GM12874 (cell line): ENCODE data around the gene PIGP.

Experiments used
- TF ChIP-seq, protein P1 (sequence below): IDR thresholded peaks from 2 replicates; pipeline ENCODE4 v1.5.1; 2011; ENCODE audit warnings: low read depth, mild to moderate bottlenecking, control low read depth, low read length, moderate library complexity; ENCODE audit not compliant: insufficient read depth

PIGP gene

GRCh38 chr21:37072988-37073416 is at the start of gene PIGP, which contains the start of gene TTC3:
Gene PIGP (minus strand): TSS chr21:37073071. CDS start chr21:37072515, 556 bp downstream.
Gene TTC3 (plus strand): TSS chr21:37073254. CDS start chr21:37087258, 14,004 bp downstream.
- TF ChIP-seq, protein P1, sequence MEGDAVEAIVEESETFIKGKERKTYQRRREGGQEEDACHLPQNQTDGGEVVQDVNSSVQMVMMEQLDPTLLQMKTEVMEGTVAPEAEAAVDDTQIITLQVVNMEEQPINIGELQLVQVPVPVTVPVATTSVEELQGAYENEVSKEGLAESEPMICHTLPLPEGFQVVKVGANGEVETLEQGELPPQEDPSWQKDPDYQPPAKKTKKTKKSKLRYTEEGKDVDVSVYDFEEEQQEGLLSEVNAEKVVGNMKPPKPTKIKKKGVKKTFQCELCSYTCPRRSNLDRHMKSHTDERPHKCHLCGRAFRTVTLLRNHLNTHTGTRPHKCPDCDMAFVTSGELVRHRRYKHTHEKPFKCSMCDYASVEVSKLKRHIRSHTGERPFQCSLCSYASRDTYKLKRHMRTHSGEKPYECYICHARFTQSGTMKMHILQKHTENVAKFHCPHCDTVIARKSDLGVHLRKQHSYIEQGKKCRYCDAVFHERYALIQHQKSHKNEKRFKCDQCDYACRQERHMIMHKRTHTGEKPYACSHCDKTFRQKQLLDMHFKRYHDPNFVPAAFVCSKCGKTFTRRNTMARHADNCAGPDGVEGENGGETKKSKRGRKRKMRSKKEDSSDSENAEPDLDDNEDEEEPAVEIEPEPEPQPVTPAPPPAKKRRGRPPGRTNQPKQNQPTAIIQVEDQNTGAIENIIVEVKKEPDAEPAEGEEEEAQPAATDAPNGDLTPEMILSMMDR: no peak

- TF ChIP-seq, protein P1: no peak
Observed at GRCh38 chr21:37119421-37120218, 46.7 kb upstream of the PIGP start.

DNA sequence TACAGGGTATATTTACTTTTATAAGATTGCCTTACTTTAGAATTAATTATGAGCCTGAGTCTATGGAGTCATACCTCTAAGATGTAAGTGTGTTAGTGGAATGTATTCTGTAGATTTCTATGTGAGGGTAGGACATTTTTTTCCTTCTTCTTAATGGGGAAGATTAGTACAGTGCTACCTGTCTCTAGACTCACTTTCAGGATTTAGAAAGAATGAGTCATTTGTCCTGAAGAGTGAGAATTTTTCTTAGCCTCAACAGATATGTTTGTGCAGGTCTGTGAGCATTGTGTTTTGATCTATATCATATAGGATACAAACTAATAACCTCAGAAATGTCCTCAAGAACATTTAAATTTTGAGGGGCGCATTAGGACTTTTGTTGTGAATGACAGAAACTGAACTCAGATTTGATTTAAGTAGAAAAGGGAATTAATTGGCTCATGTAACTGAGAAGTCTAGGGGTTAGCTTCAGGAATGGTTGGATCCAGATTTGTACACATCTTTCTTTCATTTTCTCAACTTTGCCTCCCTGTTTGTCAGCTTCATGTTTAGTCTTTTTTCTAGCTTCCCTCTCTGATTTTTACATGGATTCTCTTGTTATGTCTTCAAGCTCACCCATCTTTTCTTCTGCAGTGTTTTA is 45.4 kb upstream of the PIGP start:
- TF ChIP-seq, protein P1: no peak

GRCh38 chr21:37117204-37117603 is 44.3 kb upstream of the PIGP start:
- TF ChIP-seq, protein P1: no peak

DNA sequence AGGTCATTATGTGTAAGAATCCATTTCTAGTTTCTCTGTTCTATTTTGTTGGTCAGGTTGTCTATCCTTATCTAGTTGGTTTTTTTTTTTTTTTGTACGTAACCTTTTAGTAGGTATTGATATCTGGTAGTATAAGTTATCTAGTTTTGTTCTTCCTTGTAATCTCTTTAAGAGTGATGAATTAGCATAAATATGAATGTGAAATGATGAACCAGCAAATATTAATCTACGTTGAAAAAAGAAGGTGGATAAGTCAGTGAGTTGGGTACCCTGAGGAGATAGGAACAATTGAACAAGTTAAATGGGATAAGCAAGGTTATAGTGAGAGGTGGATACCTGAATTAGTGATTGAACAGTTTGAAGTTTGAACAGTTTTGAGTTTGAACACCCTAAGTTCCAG is 34.1 kb upstream of the PIGP start:
- TF ChIP-seq, protein P1: no peak

DNA sequence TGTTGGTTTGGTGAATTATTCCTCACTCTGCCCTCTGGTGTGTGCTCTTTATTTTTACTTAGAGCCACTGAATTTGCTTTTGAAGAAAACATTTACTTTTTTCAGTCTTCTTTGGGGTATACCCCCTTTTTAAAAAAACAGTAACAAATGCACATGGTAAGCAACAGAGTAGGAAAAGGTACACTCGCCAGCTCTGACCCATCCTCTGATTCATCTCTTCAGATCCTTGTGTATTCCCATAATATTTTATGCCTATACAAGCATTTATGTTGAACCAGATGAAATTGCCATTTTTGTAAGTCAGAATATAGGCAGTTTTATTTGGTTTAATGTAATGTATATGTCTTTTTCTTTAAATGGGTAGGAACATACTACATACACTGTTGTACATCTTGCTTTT is 28.5 kb upstream of the PIGP start:
- TF ChIP-seq, protein P1: no peak

GRCh38 chr21:37100316-37100715 is 27.4 kb upstream of the PIGP start:
- TF ChIP-seq, protein P1: no peak
